HUDEP-2 (cell line): ENCODE data around the gene USP43.

Experiments used
- DNase-seq, 76 experiments: peaks; one replicate each; lab custom pipeline; 2025; ENCODE audit not compliant: unreplicated experiment in 76 of 76; lab: John Stamatoyannopoulos, UW

USP43 gene

GRCh38 chr17:9702914-9703780 lies 57.8 kb downstream of the USP43 start:
- no peak for DNase-seq

- DNase-seq = no peak
Observed at GRCh38 chr17:9703781-9704082, 58.4 kb downstream of the USP43 start.

GRCh38 chr17:9705745-9706144 lies 60.4 kb downstream of the USP43 start:
- no peak for DNase-seq

GRCh38 chr17:9707948-9708347 lies 62.6 kb downstream of the USP43 start:
- no peak for DNase-seq

GRCh38 chr17:9714801-9715200 lies 69.5 kb downstream of the USP43 start:
- no peak for DNase-seq

- DNase-seq = no peak
Observed at GRCh38 chr17:9715503-9716016, 70.2 kb downstream of the USP43 start.

GRCh38 chr17:9725575-9725974 lies 80.3 kb downstream of the USP43 start:
- DNase-seq = peak in 2 of 76 experiments; percentile 2 to 3

GRCh38 chr17:9726291-9726690 lies 81.0 kb downstream of the USP43 start:
- no peak for DNase-seq

- no peak for DNase-seq
Observed at GRCh38 chr17:9728005-9728404, 82.7 kb downstream of the USP43 start.

- no peak for DNase-seq
Observed at GRCh38 chr17:9728564-9728963, 83.2 kb downstream of the USP43 start.

GRCh38 chr17:9729034-9729650 lies 83.8 kb downstream of the USP43 start:
- peak in 26 of 76 experiments; percentile 0 to 62 (median 35) for DNase-seq

- no peak for DNase-seq
Observed at GRCh38 chr17:9729735-9730420, 84.6 kb downstream of the USP43 start.

- no peak for DNase-seq
Observed at GRCh38 chr17:9750524-9750923, 105.2 kb downstream of the USP43 start.

- no peak for DNase-seq
Observed at GRCh38 chr17:9755083-9755482, 109.8 kb downstream of the USP43 start.

GRCh38 chr17:9760266-9760665 lies 114.9 kb downstream of the USP43 start:
- DNase-seq = no peak

- no peak for DNase-seq
Observed at GRCh38 chr17:9763643-9764042, 118.3 kb downstream of the USP43 start.

GRCh38 chr17:9765322-9765721 lies 120.0 kb downstream of the USP43 start:
- DNase-seq = no peak

- no peak for DNase-seq
Observed at GRCh38 chr17:9766970-9767369, 121.7 kb downstream of the USP43 start.

- DNase-seq = no peak
Observed at GRCh38 chr17:9767432-9767991, 122.2 kb downstream of the USP43 start.

- DNase-seq = peak in 13 of 76 experiments; percentile 1 to 28 (median 7)
Observed at GRCh38 chr17:9768381-9768934, 123.1 kb downstream of the USP43 start.
